Parathyroid adenoma (tissue), 2 donors: ENCODE measurements around the gene SRA1.

Source experiments
- H2AFZ ChIP-seq: fragments of 300-600 bp; sonication (generic); one replicate; pipeline ENCODE4 v1.7.0; 2017; ENCODE audit warnings: antibody characterized with exemption, mild to moderate bottlenecking
- H3K27ac ChIP-seq: fragments of 300-600 bp; sonication (generic); one replicate; pipeline ENCODE4 v1.7.0; 2017
- H3K27me3 ChIP-seq: fragments of 300-600 bp; sonication (generic); one replicate; pipeline ENCODE4 v1.7.0; 2017; ENCODE audit warnings: low read length; ENCODE audit not compliant: control insufficient read depth, insufficient read depth
- H3K36me3 ChIP-seq: fragments of 300-600 bp; sonication (generic); one replicate; pipeline ENCODE4 v1.7.0; 2017; ENCODE audit warnings: low read length; ENCODE audit not compliant: control insufficient read depth, insufficient read depth
- H3K4me1 ChIP-seq: fragments of 300-600 bp; sonication (generic); one replicate; pipeline ENCODE4 v1.7.0; 2017; ENCODE audit warnings: control low read depth
- H3K4me2 ChIP-seq: fragments of 300-600 bp; sonication (generic); one replicate; pipeline ENCODE4 v1.7.0; 2017; ENCODE audit warnings: low read length
- H3K4me3 ChIP-seq: fragments of 300-600 bp; sonication (generic); one replicate; pipeline ENCODE4 v1.7.0; 2017; ENCODE audit warnings: low read depth, low read length
- H3K79me2 ChIP-seq: fragments of 300-600 bp; sonication (generic); one replicate; pipeline ENCODE4 v1.7.0; 2017; ENCODE audit warnings: control low read depth
- H3K9ac ChIP-seq: fragments of 300-600 bp; sonication (generic); one replicate; pipeline ENCODE4 v1.7.0; 2017; ENCODE audit warnings: mild to moderate bottlenecking
- H3K9me3 ChIP-seq: fragments of 300-600 bp; sonication (generic); one replicate; pipeline ENCODE4 v1.7.0; 2017; ENCODE audit warnings: low read length; ENCODE audit not compliant: control insufficient read depth
- CTCF ChIP-seq: fragments of 300-600 bp; sonication (generic); IDR thresholded peaks from one replicate; pipeline ENCODE4 v1.7.0; 2017; ENCODE audit warnings: antibody characterized with exemption, mild to moderate bottlenecking
- donor health status: primary hyperparathyroidism.

SRA1 gene

GRCh38 chr5:140554454-140554853 is 2.8 kb downstream of the SRA1 start:
- no peak for TF ChIP-seq CTCF
- H3K9ac ChIP-seq, result no peak overlapping the region
- H3K9me3 ChIP-seq, result no peaks in the 10 kb centered on the region
- H3K79me2 ChIP-seq, result peaks cover 18% of the 10 kb centered on the region
- H3K4me2 ChIP-seq, result no peak overlapping the region
- H3K36me3 ChIP-seq, result no peaks in the 10 kb centered on the region
- H3K4me1 ChIP-seq, result peaks cover 8% of the 10 kb centered on the region
- no peak overlapping the region for H3K27ac ChIP-seq
- no peak overlapping the region for H2AFZ ChIP-seq
- H3K27me3 ChIP-seq, result no peaks in the 10 kb centered on the region
- no peak overlapping the region for H3K4me3 ChIP-seq

DNA sequence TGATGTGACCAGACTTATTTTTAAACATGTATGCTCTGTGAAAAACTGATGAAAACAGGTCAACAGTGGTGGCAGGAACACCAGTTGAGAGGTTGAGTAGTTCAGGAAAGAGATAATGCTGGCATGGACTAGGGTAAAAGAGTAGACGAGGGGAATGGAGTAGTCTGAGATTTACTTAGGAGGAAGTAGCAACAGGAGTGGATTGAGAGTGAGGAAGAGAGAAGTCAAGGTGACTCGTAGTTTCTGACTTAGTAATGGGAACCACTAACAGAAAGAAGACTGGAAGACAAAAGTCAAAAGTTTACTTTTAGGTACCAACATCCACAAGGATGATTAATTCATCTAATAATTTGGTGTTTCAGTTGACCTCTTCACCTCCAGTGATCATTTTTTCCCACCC is 3.6 kb downstream of the SRA1 start:
- Histone ChIP-seq H3K79me2 (peaks cover 18% of the 10 kb centered on the region), H3K9me3 (no peaks in the 10 kb centered on the region), H3K9ac (no peak overlapping the region), H3K4me2 (no peak overlapping the region), H3K27ac (no peak overlapping the region), H3K4me1 (peaks cover 8% of the 10 kb centered on the region), H2AFZ (no peak overlapping the region), H3K36me3 (no peaks in the 10 kb centered on the region), H3K27me3 (no peaks in the 10 kb centered on the region), H3K4me3 (no peak overlapping the region)
- TF ChIP-seq CTCF, result no peak

- no peaks in the 10 kb centered on the region for H3K36me3 ChIP-seq
- no peak overlapping the region for H3K27ac ChIP-seq
- no peaks in the 10 kb centered on the region for H3K9me3 ChIP-seq
- H3K4me3 ChIP-seq, result no peak overlapping the region
- peaks cover 16% of the 10 kb centered on the region for H3K79me2 ChIP-seq
- no peak overlapping the region for H3K9ac ChIP-seq
- peaks cover 15% of the 10 kb centered on the region for H3K4me1 ChIP-seq
- no peak overlapping the region for H3K4me2 ChIP-seq
- H3K27me3 ChIP-seq, result no peaks in the 10 kb centered on the region
- no peak for TF ChIP-seq CTCF
- no peak overlapping the region for H2AFZ ChIP-seq
These were observed 5.4 kb downstream of the SRA1 start for GRCh38 chr5:140551872-140552271.

DNA sequence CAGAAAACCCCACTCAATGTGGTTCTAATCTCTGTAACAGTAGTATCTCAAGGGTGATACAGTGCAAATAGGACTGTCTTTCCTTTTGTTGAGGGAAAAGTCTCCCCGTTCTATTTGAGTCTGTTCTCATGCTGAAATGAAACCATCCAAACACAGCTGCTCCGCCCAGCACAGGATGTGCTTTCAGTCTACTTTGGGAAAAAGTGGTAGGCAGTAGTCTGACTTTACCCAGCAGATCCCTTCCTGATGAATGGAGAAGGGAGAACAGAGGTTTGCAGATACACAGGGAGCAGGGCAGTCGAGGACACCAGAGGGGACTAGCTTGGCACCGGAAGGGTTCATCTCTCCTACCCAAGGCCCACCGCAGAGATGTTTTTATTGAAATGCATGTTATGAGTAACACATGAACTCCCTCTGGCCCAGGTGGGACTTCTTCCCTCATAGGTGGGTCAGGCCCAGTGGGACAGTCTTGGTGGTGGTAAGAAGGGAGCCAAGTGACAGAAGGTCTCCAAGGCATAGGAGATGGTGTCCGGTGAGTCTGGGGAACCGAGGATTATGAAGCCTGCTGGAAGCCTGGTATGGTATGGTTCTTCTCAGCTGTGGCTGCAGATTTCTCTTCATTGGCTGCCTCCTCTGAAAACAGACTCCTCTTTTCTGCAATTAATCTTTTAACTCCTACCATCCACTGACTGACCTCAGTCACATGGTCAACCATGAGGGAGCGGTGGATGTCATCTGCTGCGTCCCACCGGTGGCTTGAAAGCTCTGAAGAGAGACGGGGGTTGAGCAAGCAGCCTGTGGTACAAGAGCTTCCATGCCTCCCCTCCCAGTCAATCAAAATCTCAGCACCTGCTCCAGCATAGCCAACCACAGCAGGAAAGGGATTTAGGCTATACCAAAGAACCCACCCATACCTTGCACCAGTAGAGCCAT is 6.9 kb downstream of the SRA1 start:
- H3K27me3 ChIP-seq, result no peaks in the 10 kb centered on the region
- no peak overlapping the region for H3K4me3 ChIP-seq
- no peak overlapping the region for H3K9ac ChIP-seq
- peaks cover 10% of the 10 kb centered on the region for H3K79me2 ChIP-seq
- no peaks in the 10 kb centered on the region for H3K9me3 ChIP-seq
- H2AFZ ChIP-seq, result no peak overlapping the region
- H3K36me3 ChIP-seq, result no peaks in the 10 kb centered on the region
- peaks cover 10% of the 10 kb centered on the region for H3K4me1 ChIP-seq
- no peak overlapping the region for H3K4me2 ChIP-seq
- no peak for TF ChIP-seq CTCF
- peak overlapping the region; percentile 53 for H3K27ac ChIP-seq
